K562 treated with DMSO at 1 percent for 4 hours (cell line): Measurements from ENCODE around the gene CYREN. TPM values are rescaled to one million over a fixed set of nuclear protein-coding genes. Genes with fewer than 3 reads are reported as not detected.

Experiments
- total RNA-seq: library from RNA; unstranded; fragments of 300-600 nt; gene quantifications from 2 replicates; pipeline ENCODE4 v1.2.3, GENCODE V29; 2022; ENCODE audit not compliant: insufficient read depth

The CYREN gene
- total RNA-seq: 59.7 and 65.2 TPM in 2 replicates

GRCh38 chr7:135170274-135170997 is at the start of gene CYREN:
CYREN (minus strand) TSS chr7:135170707; CDS start chr7:135168922, 1,785 bp downstream.

GRCh38 chr7:135211179-135211945 is 40.9 kb upstream of the CYREN start, which contains the start of gene WDR91:
WDR91 (minus strand) TSS chr7:135211526; CDS start chr7:135211502, 24 bp downstream.

GRCh38 chr7:135147899-135148721 is 22.4 kb downstream of the CYREN start, which contains the start of gene TMEM140:
TMEM140 (plus strand) TSS chr7:135148072; CDS start chr7:135164442, 16,370 bp downstream.

Other genes starting within 250 kb of the CYREN start
- 0.84 TPM in 1 of 2 replicates, not detected in the other for gene AGBL3, start 184.2 kb downstream of the CYREN start, total RNA-seq
- 24.6 and 28.8 TPM in 2 replicates for gene TMEM140, start 22.6 kb downstream of the CYREN start, total RNA-seq
- gene WDR91, start 40.8 kb upstream of the CYREN start, total RNA-seq: 11.0 and 16.7 TPM in 2 replicates
- gene STRA8, start 63.1 kb upstream of the CYREN start, total RNA-seq: not detected in 2 replicates